ENCODE measurements around the gene HHATL. TPM values are rescaled to one million over a fixed set of nuclear protein-coding genes. Genes with fewer than 3 reads are reported as not detected.

HHATL gene
- total and polyA plus RNA-seq, 4 donors, result 0.17 TPM; not detected in 3

DNA sequence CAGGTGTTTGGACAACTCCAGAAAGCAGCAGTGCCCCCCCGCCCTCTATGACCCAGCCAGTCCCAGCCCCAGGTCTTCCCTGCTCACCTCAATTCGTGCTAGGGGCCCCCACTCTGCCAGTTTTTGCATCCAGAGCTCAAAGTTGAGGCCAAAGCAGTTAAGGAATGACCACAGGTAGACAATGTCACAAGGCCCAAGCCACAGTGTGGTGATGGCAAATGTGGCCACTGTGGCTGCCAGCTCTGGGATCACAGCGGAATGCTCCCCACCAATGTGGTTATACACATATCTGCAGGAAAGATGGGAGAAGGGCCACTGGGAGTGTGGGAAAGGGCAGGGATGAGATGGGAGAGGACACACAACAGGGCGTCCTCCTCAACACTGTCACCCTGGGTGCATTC, 9.1 kb downstream of the HHATL start:
- no peaks in the 10 kb centered on the region for H3K36me3 ChIP-seq (ENCODE audit: control insufficient read depth in 4 of 4, insufficient read depth in 3 of 4, low read depth in 1 of 4, low read length in 3 of 4)
- no peaks in the 10 kb centered on the region for H3K9me3 ChIP-seq (ENCODE audit: control insufficient read depth in 4 of 4, low read length in 3 of 4)
- no peak overlapping the region for H3K4me3 ChIP-seq (ENCODE audit: low read depth in 1 of 3, low read length in 3 of 3)
- no peaks in the 10 kb centered on the region for H3K27me3 ChIP-seq (ENCODE audit: control insufficient read depth in 4 of 4, insufficient read depth in 4 of 4, low read length in 3 of 4)
- no peak for TF ChIP-seq FOXA2 (IDR thresholded peaks at IDR 0.05)
- TF ChIP-seq GABPA (IDR thresholded peaks at IDR 0.05 in 1 of 2, conservative IDR thresholded peaks at IDR 0.05 in 1 of 2), result no peak
- TF ChIP-seq RAD21 (IDR thresholded peaks at IDR 0.05), result no peak
- no peak for TF ChIP-seq RXRA (IDR thresholded peaks at IDR 0.05)
- no peak for TF ChIP-seq JUND (IDR thresholded peaks at IDR 0.05)
- TF ChIP-seq, protein P1, sequence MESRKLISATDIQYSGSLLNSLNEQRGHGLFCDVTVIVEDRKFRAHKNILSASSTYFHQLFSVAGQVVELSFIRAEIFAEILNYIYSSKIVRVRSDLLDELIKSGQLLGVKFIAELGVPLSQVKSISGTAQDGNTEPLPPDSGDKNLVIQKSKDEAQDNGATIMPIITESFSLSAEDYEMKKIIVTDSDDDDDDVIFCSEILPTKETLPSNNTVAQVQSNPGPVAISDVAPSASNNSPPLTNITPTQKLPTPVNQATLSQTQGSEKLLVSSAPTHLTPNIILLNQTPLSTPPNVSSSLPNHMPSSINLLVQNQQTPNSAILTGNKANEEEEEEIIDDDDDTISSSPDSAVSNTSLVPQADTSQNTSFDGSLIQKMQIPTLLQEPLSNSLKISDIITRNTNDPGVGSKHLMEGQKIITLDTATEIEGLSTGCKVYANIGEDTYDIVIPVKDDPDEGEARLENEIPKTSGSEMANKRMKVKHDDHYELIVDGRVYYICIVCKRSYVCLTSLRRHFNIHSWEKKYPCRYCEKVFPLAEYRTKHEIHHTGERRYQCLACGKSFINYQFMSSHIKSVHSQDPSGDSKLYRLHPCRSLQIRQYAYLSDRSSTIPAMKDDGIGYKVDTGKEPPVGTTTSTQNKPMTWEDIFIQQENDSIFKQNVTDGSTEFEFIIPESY (IDR thresholded peaks at IDR 0.05), result no peak
- no peak for TF ChIP-seq NR2F2 (IDR thresholded peaks at IDR 0.05)
- no peak overlapping the region for H3K9ac ChIP-seq (ENCODE audit: low read depth in 1 of 2, low read length in 2 of 2)
- no peak for DNase-seq (ENCODE audit: low spot score)
- H3K27ac ChIP-seq (ENCODE audit: low read depth in 1 of 2, low read length in 2 of 2), result no peak overlapping the region
- H3K4me1 ChIP-seq (ENCODE audit: control insufficient read depth in 4 of 4, insufficient read depth in 4 of 4, low read length in 3 of 4), result no peaks in the 10 kb centered on the region
- WGBS, result 86% methylated on average over 4 of the region's 4 CpGs

DNA sequence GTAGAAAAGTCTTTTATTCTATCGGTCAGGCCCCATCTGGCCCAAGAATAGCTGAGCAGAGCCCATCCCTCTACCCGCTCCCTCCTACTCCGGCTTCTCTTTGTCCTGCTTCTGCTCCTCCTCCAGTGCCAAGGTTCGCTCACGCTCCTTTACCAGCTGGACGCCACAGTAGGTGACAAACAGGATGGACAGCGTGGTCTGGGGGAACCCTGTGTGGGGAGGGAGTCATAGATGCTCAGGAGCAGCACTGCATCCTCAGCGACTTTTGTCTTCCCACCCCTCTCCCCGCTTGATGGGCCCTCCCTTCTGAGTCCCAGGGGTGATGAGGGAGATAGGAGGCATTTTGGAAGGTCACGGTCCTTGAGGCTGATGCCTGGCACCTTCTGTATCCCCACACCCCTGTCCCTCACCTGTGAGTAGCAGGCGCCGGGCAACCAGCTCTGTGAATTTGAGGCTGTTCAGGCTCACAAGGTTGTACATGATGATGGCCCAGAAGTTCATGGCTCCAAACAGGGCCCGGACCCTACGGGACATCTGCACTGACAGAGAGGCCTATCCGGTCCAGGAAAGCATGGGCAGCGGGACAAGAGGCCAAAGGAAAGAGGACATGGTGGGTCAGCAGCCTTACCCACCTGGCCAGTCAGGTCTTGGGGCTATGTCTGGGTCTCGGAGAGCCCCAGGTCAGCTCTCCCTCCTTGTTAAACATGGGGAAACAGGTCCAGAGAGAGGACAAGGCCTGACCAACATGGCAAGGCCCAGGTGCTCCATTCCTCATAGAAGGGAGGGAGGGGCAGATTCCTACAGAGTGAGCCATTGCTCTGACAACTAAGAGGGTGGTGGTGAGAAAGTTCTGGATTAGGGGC, 9.7 kb downstream of the HHATL start:
- no peaks in the 10 kb centered on the region for H3K9me3 ChIP-seq (ENCODE audit: control insufficient read depth in 4 of 4, low read length in 3 of 4)
- no peaks in the 10 kb centered on the region for H3K4me1 ChIP-seq (ENCODE audit: control insufficient read depth in 4 of 4, insufficient read depth in 4 of 4, low read length in 3 of 4)
- no peak overlapping the region for H3K4me3 ChIP-seq (ENCODE audit: low read depth in 1 of 3, low read length in 3 of 3)
- no peak overlapping the region for H3K9ac ChIP-seq (ENCODE audit: low read depth in 1 of 2, low read length in 2 of 2)
- no peak for DNase-seq (ENCODE audit: low spot score)
- H3K36me3 ChIP-seq (ENCODE audit: control insufficient read depth in 4 of 4, insufficient read depth in 3 of 4, low read depth in 1 of 4, low read length in 3 of 4), result no peaks in the 10 kb centered on the region
- H3K27me3 ChIP-seq (ENCODE audit: control insufficient read depth in 4 of 4, insufficient read depth in 4 of 4, low read length in 3 of 4), result no peaks in the 10 kb centered on the region
- TF ChIP-seq HNF4G (IDR thresholded peaks at IDR 0.05) (no peak), EGR1 (IDR thresholded peaks at IDR 0.05; ENCODE audit: low read depth in 2 of 2) (no peak), RAD21 (IDR thresholded peaks at IDR 0.05) (no peak), FOXA1 (IDR thresholded peaks at IDR 0.05) (no peak)
- TF ChIP-seq, protein P2, sequence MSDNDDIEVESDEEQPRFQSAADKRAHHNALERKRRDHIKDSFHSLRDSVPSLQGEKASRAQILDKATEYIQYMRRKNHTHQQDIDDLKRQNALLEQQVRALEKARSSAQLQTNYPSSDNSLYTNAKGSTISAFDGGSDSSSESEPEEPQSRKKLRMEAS (IDR thresholded peaks at IDR 0.05), result no peak
- TF ChIP-seq, protein P3, sequence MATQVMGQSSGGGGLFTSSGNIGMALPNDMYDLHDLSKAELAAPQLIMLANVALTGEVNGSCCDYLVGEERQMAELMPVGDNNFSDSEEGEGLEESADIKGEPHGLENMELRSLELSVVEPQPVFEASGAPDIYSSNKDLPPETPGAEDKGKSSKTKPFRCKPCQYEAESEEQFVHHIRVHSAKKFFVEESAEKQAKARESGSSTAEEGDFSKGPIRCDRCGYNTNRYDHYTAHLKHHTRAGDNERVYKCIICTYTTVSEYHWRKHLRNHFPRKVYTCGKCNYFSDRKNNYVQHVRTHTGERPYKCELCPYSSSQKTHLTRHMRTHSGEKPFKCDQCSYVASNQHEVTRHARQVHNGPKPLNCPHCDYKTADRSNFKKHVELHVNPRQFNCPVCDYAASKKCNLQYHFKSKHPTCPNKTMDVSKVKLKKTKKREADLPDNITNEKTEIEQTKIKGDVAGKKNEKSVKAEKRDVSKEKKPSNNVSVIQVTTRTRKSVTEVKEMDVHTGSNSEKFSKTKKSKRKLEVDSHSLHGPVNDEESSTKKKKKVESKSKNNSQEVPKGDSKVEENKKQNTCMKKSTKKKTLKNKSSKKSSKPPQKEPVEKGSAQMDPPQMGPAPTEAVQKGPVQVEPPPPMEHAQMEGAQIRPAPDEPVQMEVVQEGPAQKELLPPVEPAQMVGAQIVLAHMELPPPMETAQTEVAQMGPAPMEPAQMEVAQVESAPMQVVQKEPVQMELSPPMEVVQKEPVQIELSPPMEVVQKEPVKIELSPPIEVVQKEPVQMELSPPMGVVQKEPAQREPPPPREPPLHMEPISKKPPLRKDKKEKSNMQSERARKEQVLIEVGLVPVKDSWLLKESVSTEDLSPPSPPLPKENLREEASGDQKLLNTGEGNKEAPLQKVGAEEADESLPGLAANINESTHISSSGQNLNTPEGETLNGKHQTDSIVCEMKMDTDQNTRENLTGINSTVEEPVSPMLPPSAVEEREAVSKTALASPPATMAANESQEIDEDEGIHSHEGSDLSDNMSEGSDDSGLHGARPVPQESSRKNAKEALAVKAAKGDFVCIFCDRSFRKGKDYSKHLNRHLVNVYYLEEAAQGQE (IDR thresholded peaks at IDR 0.05), result no peak
- 90% methylated on average over 17 of the region's 17 CpGs for WGBS
- H3K27ac ChIP-seq (ENCODE audit: low read depth in 1 of 2, low read length in 2 of 2), result no peak overlapping the region

All from liver (tissue), 9 donors.